ENCODE results near the gene TMEM132E. TPM values are rescaled to one million over a fixed set of nuclear protein-coding genes. Genes with fewer than 3 reads are reported as not detected.

The TMEM132E gene
- total and polyA plus RNA-seq, 2 experiments from 2014 or later = 0.11 TPM; not detected in 1

GRCh38 chr17:34603974-34604373, 24.6 kb downstream of the TMEM132E start:
- TF ChIP-seq EZH2 (IDR thresholded peaks at IDR 0.05; ENCODE audit: insufficient read depth, poor library complexity, severe bottlenecking) (no peak), EZH2phosphoT487 (IDR thresholded peaks at IDR 0.05; ENCODE audit: insufficient read depth, low read depth) (no peak)
- no peaks in the 10 kb centered on the region for H3K27me3 ChIP-seq (replicated peaks; ENCODE audit: insufficient read depth)
- DNase-seq = no peak
- in situ Hi-C loops (cut with MboI) = no loop called here
- no peak overlapping the region for H3K9ac ChIP-seq
- no peaks in the 10 kb centered on the region for H3K79me2 ChIP-seq (ENCODE audit: insufficient read depth)
- no peaks in the 10 kb centered on the region for H3K4me1 ChIP-seq (ENCODE audit: insufficient read depth)
- no peak overlapping the region for H3K4me2 ChIP-seq (ENCODE audit: unreplicated experiment)
- H3K9me3 ChIP-seq (ENCODE audit: low read depth) = no peaks in the 10 kb centered on the region
- H2AFZ ChIP-seq = no peak overlapping the region
- H3K4me3 ChIP-seq = no peak overlapping the region
- H3F3A ChIP-seq (ENCODE audit: insufficient read depth) = no peaks in the 10 kb centered on the region
- H3K36me3 ChIP-seq (ENCODE audit: low read depth) = no peaks in the 10 kb centered on the region
- no peaks in the 10 kb centered on the region for H4K20me1 ChIP-seq (ENCODE audit: insufficient read depth)
- no peaks in the 10 kb centered on the region for H3K9me2 ChIP-seq (ENCODE audit: insufficient read depth)
- WGBS, 2 experiments (ENCODE audit: low coverage in 1 of 2, low lambda C conversion rate in 2 of 2, missing lambda C conversion rate in 2 of 2) = 49 to 58% methylated on average over 3 of the region's 3 CpGs
- no peak overlapping the region for H3K27ac ChIP-seq

GRCh38 chr17:34606763-34607162, 27.4 kb downstream of the TMEM132E start:
- in situ Hi-C loops (cut with MboI) = no loop called here
- H3K27ac ChIP-seq = no peak overlapping the region
- no peaks in the 10 kb centered on the region for H4K20me1 ChIP-seq (ENCODE audit: insufficient read depth)
- H3K9ac ChIP-seq = no peak overlapping the region
- no peaks in the 10 kb centered on the region for H3K9me3 ChIP-seq (ENCODE audit: low read depth)
- H3K4me3 ChIP-seq = no peak overlapping the region
- TF ChIP-seq EZH2 (IDR thresholded peaks at IDR 0.05; ENCODE audit: insufficient read depth, poor library complexity, severe bottlenecking) (no peak), EZH2phosphoT487 (IDR thresholded peaks at IDR 0.05; ENCODE audit: insufficient read depth, low read depth) (no peak)
- H3K9me2 ChIP-seq (ENCODE audit: insufficient read depth) = no peaks in the 10 kb centered on the region
- H3K4me1 ChIP-seq (ENCODE audit: insufficient read depth) = no peaks in the 10 kb centered on the region
- 18 to 20% methylated on average over 5 of the region's 5 CpGs for WGBS, 2 experiments (ENCODE audit: low coverage in 1 of 2, low lambda C conversion rate in 2 of 2, missing lambda C conversion rate in 2 of 2)
- H3K27me3 ChIP-seq (replicated peaks; ENCODE audit: insufficient read depth) = no peaks in the 10 kb centered on the region
- DNase-seq = no peak
- no peaks in the 10 kb centered on the region for H3F3A ChIP-seq (ENCODE audit: insufficient read depth)
- no peaks in the 10 kb centered on the region for H3K79me2 ChIP-seq (ENCODE audit: insufficient read depth)
- H2AFZ ChIP-seq = no peak overlapping the region
- H3K4me2 ChIP-seq (ENCODE audit: unreplicated experiment) = no peak overlapping the region
- H3K36me3 ChIP-seq (ENCODE audit: low read depth) = no peaks in the 10 kb centered on the region

- no peak for DNase-seq
- no peak overlapping the region for H3K9ac ChIP-seq
- H3K4me3 ChIP-seq = no peak overlapping the region
- no peaks in the 10 kb centered on the region for H3K9me3 ChIP-seq (ENCODE audit: low read depth)
- TF ChIP-seq EZH2phosphoT487 (IDR thresholded peaks at IDR 0.05; ENCODE audit: insufficient read depth, low read depth) (no peak), EZH2 (IDR thresholded peaks at IDR 0.05; ENCODE audit: insufficient read depth, poor library complexity, severe bottlenecking) (no peak)
- no peak overlapping the region for H3K4me2 ChIP-seq (ENCODE audit: unreplicated experiment)
- H2AFZ ChIP-seq = no peak overlapping the region
- H3K9me2 ChIP-seq (ENCODE audit: insufficient read depth) = no peaks in the 10 kb centered on the region
- H3K36me3 ChIP-seq (ENCODE audit: low read depth) = no peaks in the 10 kb centered on the region
- no peaks in the 10 kb centered on the region for H3F3A ChIP-seq (ENCODE audit: insufficient read depth)
- H4K20me1 ChIP-seq (ENCODE audit: insufficient read depth) = no peaks in the 10 kb centered on the region
- no peak overlapping the region for H3K27ac ChIP-seq
- 44 to 50% methylated on average over 4 of the region's 4 CpGs for WGBS, 2 experiments (ENCODE audit: low coverage in 1 of 2, low lambda C conversion rate in 2 of 2, missing lambda C conversion rate in 2 of 2)
- H3K79me2 ChIP-seq (ENCODE audit: insufficient read depth) = no peaks in the 10 kb centered on the region
- no peaks in the 10 kb centered on the region for H3K27me3 ChIP-seq (replicated peaks; ENCODE audit: insufficient read depth)
- H3K4me1 ChIP-seq (ENCODE audit: insufficient read depth) = no peaks in the 10 kb centered on the region
- in situ Hi-C loops (cut with MboI) = no loop called here
These were observed 28.5 kb downstream of the TMEM132E start for GRCh38 chr17:34607917-34608316.

- WGBS, 2 experiments (ENCODE audit: low coverage in 1 of 2, low lambda C conversion rate in 2 of 2, missing lambda C conversion rate in 2 of 2) = 66 to 68% methylated on average over 5 of the region's 5 CpGs
- no peak for TF ChIP-seq EZH2phosphoT487 (IDR thresholded peaks at IDR 0.05; ENCODE audit: insufficient read depth, low read depth)
- no peak for TF ChIP-seq EZH2 (IDR thresholded peaks at IDR 0.05; ENCODE audit: insufficient read depth, poor library complexity, severe bottlenecking)
- no peaks in the 10 kb centered on the region for H3K9me3 ChIP-seq (ENCODE audit: low read depth)
- H3K4me2 ChIP-seq (ENCODE audit: unreplicated experiment) = no peak overlapping the region
- no peaks in the 10 kb centered on the region for H3F3A ChIP-seq (ENCODE audit: insufficient read depth)
- in situ Hi-C loops (cut with MboI) = no loop called here
- H3K36me3 ChIP-seq (ENCODE audit: low read depth) = no peaks in the 10 kb centered on the region
- no peaks in the 10 kb centered on the region for H3K79me2 ChIP-seq (ENCODE audit: insufficient read depth)
- no peaks in the 10 kb centered on the region for H3K4me1 ChIP-seq (ENCODE audit: insufficient read depth)
- H3K27me3 ChIP-seq (replicated peaks; ENCODE audit: insufficient read depth) = no peaks in the 10 kb centered on the region
- H3K9me2 ChIP-seq (ENCODE audit: insufficient read depth) = no peaks in the 10 kb centered on the region
- no peak for DNase-seq
- H3K27ac ChIP-seq = no peak overlapping the region
- H4K20me1 ChIP-seq (ENCODE audit: insufficient read depth) = no peaks in the 10 kb centered on the region
- H3K9ac ChIP-seq = no peak overlapping the region
- H3K4me3 ChIP-seq = no peak overlapping the region
- H2AFZ ChIP-seq = no peak overlapping the region
These were observed 29.8 kb downstream of the TMEM132E start for GRCh38 chr17:34609210-34609609.

GRCh38 chr17:34610039-34610438, 30.7 kb downstream of the TMEM132E start:
- no peak for DNase-seq
- no peaks in the 10 kb centered on the region for H3K9me3 ChIP-seq (ENCODE audit: low read depth)
- H3K27ac ChIP-seq = no peak overlapping the region
- no peaks in the 10 kb centered on the region for H3K27me3 ChIP-seq (replicated peaks; ENCODE audit: insufficient read depth)
- no peaks in the 10 kb centered on the region for H3K79me2 ChIP-seq (ENCODE audit: insufficient read depth)
- in situ Hi-C loops (cut with MboI) = no loop called here
- no peaks in the 10 kb centered on the region for H3K36me3 ChIP-seq (ENCODE audit: low read depth)
- no peak overlapping the region for H2AFZ ChIP-seq
- no peak overlapping the region for H3K9ac ChIP-seq
- WGBS, 2 experiments (ENCODE audit: low coverage in 1 of 2, low lambda C conversion rate in 2 of 2, missing lambda C conversion rate in 2 of 2) = 72% methylated on average over 5 of the region's 5 CpGs
- no peaks in the 10 kb centered on the region for H3F3A ChIP-seq (ENCODE audit: insufficient read depth)
- TF ChIP-seq EZH2 (IDR thresholded peaks at IDR 0.05; ENCODE audit: insufficient read depth, poor library complexity, severe bottlenecking) (no peak), EZH2phosphoT487 (IDR thresholded peaks at IDR 0.05; ENCODE audit: insufficient read depth, low read depth) (no peak)
- no peaks in the 10 kb centered on the region for H4K20me1 ChIP-seq (ENCODE audit: insufficient read depth)
- no peaks in the 10 kb centered on the region for H3K4me1 ChIP-seq (ENCODE audit: insufficient read depth)
- H3K4me2 ChIP-seq (ENCODE audit: unreplicated experiment) = no peak overlapping the region
- H3K9me2 ChIP-seq (ENCODE audit: insufficient read depth) = no peaks in the 10 kb centered on the region
- H3K4me3 ChIP-seq = no peak overlapping the region
